Loucy (cell line): Measurements from ENCODE around the gene WDR4.

Experiments used
- H2AFZ ChIP-seq: fragments of 200-600 bp; sonication (generic); 2 replicates; pipeline ENCODE4 v1.6.0; 2016; ENCODE audit warnings: antibody characterized with exemption, mild to moderate bottlenecking, low read length, moderate library complexity
- H3F3A ChIP-seq: fragments of 200-600 bp; 2 replicates; pipeline ENCODE4 v1.6.0; 2016; ENCODE audit warnings: antibody characterized with exemption, low read depth, mild to moderate bottlenecking
- H3K27me3 ChIP-seq: fragments of 200-600 bp; sonication (generic); 2 replicates; pipeline ENCODE4 v1.6.1; 2014; ENCODE audit warnings: low read length, mild to moderate bottlenecking; ENCODE audit not compliant: insufficient read depth, poor library complexity, severe bottlenecking
- H3K36me3 ChIP-seq: fragments of 200-600 bp; sonication (generic); 2 replicates; pipeline ENCODE4 v1.6.1; 2016; ENCODE audit warnings: low read length; ENCODE audit not compliant: insufficient read depth
- H3K4me1 ChIP-seq: fragments of 200-600 bp; sonication (generic); 2 replicates; pipeline ENCODE4 v1.5.1; 2014; ENCODE audit warnings: low read length, mild to moderate bottlenecking; ENCODE audit not compliant: insufficient read depth, poor library complexity, severe bottlenecking
- H3K4me2 ChIP-seq: fragments of 200-600 bp; sonication (generic); 2 replicates; pipeline ENCODE4 v1.6.0; 2014; ENCODE audit warnings: antibody characterized with exemption, low read length, low read depth, mild to moderate bottlenecking; ENCODE audit not compliant: poor library complexity, severe bottlenecking
- H3K4me3 ChIP-seq: fragments of 200-600 bp; sonication (generic); 2 replicates; pipeline ENCODE4 v1.5.1; 2014; ENCODE audit warnings: low read length, mild to moderate bottlenecking, mixed read lengths; ENCODE audit not compliant: poor library complexity, severe bottlenecking
- H3K79me2 ChIP-seq: fragments of 200-600 bp; sonication (generic); 2 replicates; pipeline ENCODE4 v1.6.1; 2014; ENCODE audit warnings: low read length; ENCODE audit not compliant: insufficient read depth
- H3K9ac ChIP-seq: fragments of 200-600 bp; sonication (generic); 2 replicates; pipeline ENCODE4 v1.6.0; 2014; ENCODE audit warnings: mild to moderate bottlenecking, low read depth, low read length, moderate library complexity; ENCODE audit not compliant: poor library complexity, severe bottlenecking
- H3K9me2 ChIP-seq: fragments of 200-600 bp; sonication (generic); replicated peaks from 2 replicates; pipeline ENCODE4 v1.6.1; 2016; ENCODE audit warnings: low read depth, low read length, mixed read lengths
- H3K9me3 ChIP-seq: fragments of 200-600 bp; sonication (generic); 2 replicates; pipeline ENCODE4 v1.6.1; 2014; ENCODE audit warnings: mild to moderate bottlenecking, antibody characterized with exemption, low read length, low read depth; ENCODE audit not compliant: insufficient read depth
- H4K20me1 ChIP-seq: fragments of 200-600 bp; sonication (generic); 2 replicates; pipeline ENCODE4 v1.6.0; 2014; ENCODE audit warnings: antibody characterized with exemption, low read length, mild to moderate bottlenecking; ENCODE audit not compliant: insufficient read depth, poor library complexity, severe bottlenecking
- EZH2phosphoT487 ChIP-seq: fragments of 200-600 bp; IDR thresholded peaks from 2 replicates; pipeline ENCODE4 v1.6.1; 2018; ENCODE audit warnings: antibody characterized with exemption, mild to moderate bottlenecking, moderate library complexity, borderline replicate concordance
- TF ChIP-seq, protein P1 (sequence below): fragments of 200-600 bp; sonication (generic); conservative IDR thresholded peaks from 2 replicates; pipeline ENCODE4 v1.5.1; 2014; ENCODE audit warnings: mild to moderate bottlenecking, antibody characterized with exemption, low read length

WDR4 gene

DNA sequence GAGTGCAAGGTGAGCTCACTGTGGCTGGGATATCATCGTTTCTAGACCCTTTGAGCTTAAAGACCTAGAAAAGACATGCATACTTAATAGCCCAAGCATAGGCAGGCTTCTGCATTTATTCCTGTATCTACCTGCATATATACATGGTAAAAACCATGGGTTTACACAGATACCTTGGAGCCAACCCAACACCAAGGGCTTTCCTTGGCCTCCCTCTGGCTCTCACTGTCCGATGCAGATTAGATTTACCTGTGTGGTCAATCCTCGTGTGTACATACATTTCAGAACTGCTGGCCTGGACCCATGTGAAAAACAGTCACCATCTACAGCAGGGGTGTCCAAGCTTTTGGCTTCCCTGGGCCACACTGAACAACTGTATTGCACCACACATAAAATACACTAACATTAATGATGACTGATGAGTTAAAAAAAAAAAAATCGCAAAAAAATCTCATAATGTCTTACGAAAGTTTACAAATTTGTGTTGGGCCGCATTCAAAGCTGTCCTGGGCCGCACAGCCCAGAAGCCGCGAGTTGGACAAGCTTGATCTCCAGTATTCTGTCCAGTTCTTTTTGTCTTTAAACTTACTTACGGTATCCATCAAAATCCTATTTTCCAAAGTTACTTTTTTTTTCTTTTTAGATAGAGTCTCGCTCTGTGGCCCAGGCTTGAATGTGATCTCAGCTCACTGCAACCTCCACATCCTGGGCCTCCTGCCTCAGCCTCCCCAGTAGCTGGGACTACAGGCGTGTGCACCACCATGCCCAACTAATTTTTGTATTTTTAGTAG lies 43.5 kb downstream of the WDR4 start:
- peaks cover 21% of the 10 kb centered on the region for H3K36me3 ChIP-seq
- TF ChIP-seq, protein P1, sequence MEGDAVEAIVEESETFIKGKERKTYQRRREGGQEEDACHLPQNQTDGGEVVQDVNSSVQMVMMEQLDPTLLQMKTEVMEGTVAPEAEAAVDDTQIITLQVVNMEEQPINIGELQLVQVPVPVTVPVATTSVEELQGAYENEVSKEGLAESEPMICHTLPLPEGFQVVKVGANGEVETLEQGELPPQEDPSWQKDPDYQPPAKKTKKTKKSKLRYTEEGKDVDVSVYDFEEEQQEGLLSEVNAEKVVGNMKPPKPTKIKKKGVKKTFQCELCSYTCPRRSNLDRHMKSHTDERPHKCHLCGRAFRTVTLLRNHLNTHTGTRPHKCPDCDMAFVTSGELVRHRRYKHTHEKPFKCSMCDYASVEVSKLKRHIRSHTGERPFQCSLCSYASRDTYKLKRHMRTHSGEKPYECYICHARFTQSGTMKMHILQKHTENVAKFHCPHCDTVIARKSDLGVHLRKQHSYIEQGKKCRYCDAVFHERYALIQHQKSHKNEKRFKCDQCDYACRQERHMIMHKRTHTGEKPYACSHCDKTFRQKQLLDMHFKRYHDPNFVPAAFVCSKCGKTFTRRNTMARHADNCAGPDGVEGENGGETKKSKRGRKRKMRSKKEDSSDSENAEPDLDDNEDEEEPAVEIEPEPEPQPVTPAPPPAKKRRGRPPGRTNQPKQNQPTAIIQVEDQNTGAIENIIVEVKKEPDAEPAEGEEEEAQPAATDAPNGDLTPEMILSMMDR = no peak
- no peak for TF ChIP-seq EZH2phosphoT487
- H3K4me3 ChIP-seq = no peak overlapping the region
- no peak overlapping the region for H3K4me2 ChIP-seq
- no peaks in the 10 kb centered on the region for H3F3A ChIP-seq
- H3K79me2 ChIP-seq = no peaks in the 10 kb centered on the region
- no peaks in the 10 kb centered on the region for H4K20me1 ChIP-seq
- H3K9me3 ChIP-seq = no peaks in the 10 kb centered on the region
- H3K27me3 ChIP-seq = no peaks in the 10 kb centered on the region
- H3K9me2 ChIP-seq = no peaks in the 10 kb centered on the region
- no peak overlapping the region for H2AFZ ChIP-seq
- peaks cover 5% of the 10 kb centered on the region for H3K4me1 ChIP-seq
- no peak overlapping the region for H3K9ac ChIP-seq

DNA sequence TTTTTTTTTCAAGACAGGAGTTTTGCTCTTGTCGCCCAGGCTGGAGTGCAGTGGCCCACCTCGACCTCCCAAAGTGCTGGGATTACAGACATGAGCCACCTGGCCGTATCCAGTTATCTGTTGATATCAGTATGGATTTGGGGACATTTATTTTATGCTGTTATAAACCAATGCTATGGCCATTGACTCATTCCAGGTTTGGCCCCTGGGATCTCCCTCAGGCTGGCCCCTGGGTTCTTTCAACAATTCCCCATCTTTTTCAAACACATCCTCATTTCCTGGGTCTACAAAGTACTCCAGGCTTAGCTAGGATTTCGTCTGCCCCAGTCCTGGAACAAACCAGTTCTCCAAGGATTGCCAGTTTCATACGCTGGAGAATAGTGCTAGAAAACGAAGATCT lies 44.1 kb downstream of the WDR4 start:
- Histone ChIP-seq H3K4me3 (no peak overlapping the region), H3K27me3 (no peaks in the 10 kb centered on the region), H3K4me1 (peaks cover 5% of the 10 kb centered on the region), H3K36me3 (peaks cover 15% of the 10 kb centered on the region; the same call in 1 of the 2 replicates), H2AFZ (no peak overlapping the region), H3K9ac (no peak overlapping the region), H3K9me2 (no peaks in the 10 kb centered on the region), H3K9me3 (no peaks in the 10 kb centered on the region), H4K20me1 (no peaks in the 10 kb centered on the region), H3F3A (no peaks in the 10 kb centered on the region), H3K4me2 (no peak overlapping the region), H3K79me2 (no peaks in the 10 kb centered on the region)
- TF ChIP-seq EZH2phosphoT487 = no peak
- TF ChIP-seq, protein P1 = no peak

DNA sequence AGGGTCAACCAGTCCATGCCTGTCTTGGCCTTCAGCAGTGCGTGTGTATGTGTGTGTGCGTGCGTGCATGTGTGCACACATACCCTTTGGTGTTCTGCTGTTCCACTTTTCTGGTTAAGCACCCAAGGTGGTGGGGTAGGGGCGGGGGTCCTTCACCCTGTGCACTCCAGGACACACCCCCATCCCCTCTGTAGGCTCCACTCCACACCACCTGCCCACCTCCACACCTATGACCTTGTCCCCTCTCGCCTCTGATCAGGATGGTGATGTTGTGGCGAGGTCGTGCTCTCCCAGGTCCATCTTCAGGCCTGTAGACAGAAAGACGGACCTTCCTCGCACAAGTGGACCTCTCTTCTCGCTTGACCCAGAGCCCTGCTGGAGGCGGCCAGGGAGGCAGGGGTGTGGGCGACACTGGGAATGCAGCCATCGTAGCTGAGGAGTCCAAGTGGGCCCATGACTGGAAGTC lies 44.6 kb downstream of the WDR4 start:
- no peak overlapping the region for H3K9ac ChIP-seq
- H3K4me3 ChIP-seq = no peak overlapping the region
- H3K27me3 ChIP-seq = no peaks in the 10 kb centered on the region
- H3K79me2 ChIP-seq = no peaks in the 10 kb centered on the region
- H3K9me2 ChIP-seq = no peaks in the 10 kb centered on the region
- no peaks in the 10 kb centered on the region for H3F3A ChIP-seq
- H3K4me1 ChIP-seq = peaks cover 5% of the 10 kb centered on the region
- no peaks in the 10 kb centered on the region for H3K9me3 ChIP-seq
- H3K4me2 ChIP-seq = no peak overlapping the region
- no peak overlapping the region for H2AFZ ChIP-seq
- H3K36me3 ChIP-seq = peaks cover 11% of the 10 kb centered on the region; the same call in 1 of the 2 replicates
- no peaks in the 10 kb centered on the region for H4K20me1 ChIP-seq
- no peak for TF ChIP-seq EZH2phosphoT487
- TF ChIP-seq, protein P1 = no peak
